ENCODE results near the gene PDZD7. TPM values are rescaled to one million over a fixed set of nuclear protein-coding genes. Genes with fewer than 3 reads are reported as not detected.
A peak's percentile ranks its signal among the peaks of the same experiment; 100 is the strongest.

Gene PDZD7
- under 1 TPM; under 0.01 to 0.75 (median 0.39) TPM for total RNA-seq

DNA sequence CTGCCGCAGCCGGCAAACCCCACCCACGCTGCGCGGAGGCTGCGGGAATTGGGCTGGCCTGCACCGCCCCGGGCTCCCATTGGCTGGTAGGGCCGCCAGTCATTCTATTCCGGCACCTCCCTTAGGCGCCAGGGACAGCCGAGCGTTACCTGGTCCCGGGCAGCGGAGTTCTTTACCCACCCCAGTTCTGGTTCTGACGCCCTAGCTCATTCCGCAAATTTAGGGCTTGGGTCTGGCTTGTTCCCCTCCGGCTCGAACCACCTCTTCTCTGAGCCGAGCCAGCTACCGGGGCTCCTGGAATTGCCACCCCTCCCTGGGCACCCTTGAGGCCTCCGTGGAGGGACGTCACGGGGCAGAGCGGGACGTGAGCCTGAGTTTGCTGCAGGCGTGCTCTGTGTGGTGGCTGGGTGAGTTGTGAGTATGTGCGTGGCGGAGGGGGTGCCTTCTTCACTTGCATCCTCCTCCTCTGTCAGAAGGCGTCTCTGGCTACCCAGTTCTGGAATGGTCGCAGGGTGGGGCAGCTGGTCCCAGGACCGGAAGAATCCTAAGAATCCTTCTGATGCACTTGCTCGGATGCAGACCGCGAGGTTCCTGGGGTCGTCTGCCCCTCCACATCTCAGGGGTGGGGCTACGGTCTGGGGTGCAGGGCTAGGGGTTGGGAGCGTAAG is at the start of gene PDZD7, which contains the start of gene SFXN3:
TSS of gene PDZD7 (minus strand) at position 2 of the 668 bp plus-strand sequence. CDS start 910 bp downstream, outside the sequence.
TSS of gene SFXN3 (plus strand) at position 107 of the 668 bp plus-strand sequence. CDS start 3,461 bp downstream, outside the sequence.
- peaks cover 11 to 19% (median 19%) of the 10 kb centered on the region in 4 donors for H3K36me3 ChIP-seq
- peak within 1 kb of the TSS; percentile 74 to 85 (median 80) for H3K4me3 ChIP-seq
- H3K27ac ChIP-seq (replicated peaks in 1 of 4) = peak within 1 kb of the TSS; percentile 94 to 99 (median 96)
- WGBS = 0% methylated on average over 17 of the region's 38 CpGs
- DNase-seq (ENCODE audit: extremely low spot score) = peak; percentile 98
- TF ChIP-seq POLR2AphosphoS5 (IDR thresholded peaks at IDR 0.05) (peak; percentile 83 to 93), POLR2A (IDR thresholded peaks at IDR 0.05; ENCODE audit: low read depth) (peak; percentile 23)
- TF ChIP-seq, protein P1, sequence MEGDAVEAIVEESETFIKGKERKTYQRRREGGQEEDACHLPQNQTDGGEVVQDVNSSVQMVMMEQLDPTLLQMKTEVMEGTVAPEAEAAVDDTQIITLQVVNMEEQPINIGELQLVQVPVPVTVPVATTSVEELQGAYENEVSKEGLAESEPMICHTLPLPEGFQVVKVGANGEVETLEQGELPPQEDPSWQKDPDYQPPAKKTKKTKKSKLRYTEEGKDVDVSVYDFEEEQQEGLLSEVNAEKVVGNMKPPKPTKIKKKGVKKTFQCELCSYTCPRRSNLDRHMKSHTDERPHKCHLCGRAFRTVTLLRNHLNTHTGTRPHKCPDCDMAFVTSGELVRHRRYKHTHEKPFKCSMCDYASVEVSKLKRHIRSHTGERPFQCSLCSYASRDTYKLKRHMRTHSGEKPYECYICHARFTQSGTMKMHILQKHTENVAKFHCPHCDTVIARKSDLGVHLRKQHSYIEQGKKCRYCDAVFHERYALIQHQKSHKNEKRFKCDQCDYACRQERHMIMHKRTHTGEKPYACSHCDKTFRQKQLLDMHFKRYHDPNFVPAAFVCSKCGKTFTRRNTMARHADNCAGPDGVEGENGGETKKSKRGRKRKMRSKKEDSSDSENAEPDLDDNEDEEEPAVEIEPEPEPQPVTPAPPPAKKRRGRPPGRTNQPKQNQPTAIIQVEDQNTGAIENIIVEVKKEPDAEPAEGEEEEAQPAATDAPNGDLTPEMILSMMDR (IDR thresholded peaks at IDR 0.05) = no peak
- no peaks in the 10 kb centered on the region for H3K27me3 ChIP-seq
- H3K4me1 ChIP-seq = peaks cover 23 to 37% (median 31%) of the 10 kb centered on the region in 4 donors
- no peaks in the 10 kb centered on the region for H3K9me3 ChIP-seq
- intact Hi-C loops (cut with DNase I) = no loop called here

DNA sequence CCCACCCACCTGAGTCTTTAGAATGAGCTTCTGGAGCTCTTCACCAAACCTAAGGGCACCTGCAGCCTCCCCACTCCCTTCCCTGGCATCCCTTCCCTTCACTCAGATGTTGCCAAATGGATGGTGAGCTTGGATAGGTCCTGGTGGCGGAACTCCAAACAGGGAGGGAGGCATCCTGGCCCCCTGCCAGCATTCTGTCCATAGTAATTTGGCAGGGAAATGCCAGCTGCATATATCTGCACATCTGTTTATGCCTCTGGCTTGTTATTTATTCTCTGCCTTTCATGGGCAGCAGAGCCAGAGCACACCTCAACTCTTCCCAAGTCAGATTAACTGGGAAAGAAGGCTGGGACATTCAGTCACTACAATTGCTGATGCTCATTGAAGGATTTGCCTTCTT is 48.9 kb upstream of the PDZD7 start:
- no peaks in the 10 kb centered on the region for H3K36me3 ChIP-seq
- TF ChIP-seq POLR2A (IDR thresholded peaks at IDR 0.05; ENCODE audit: low read depth) (no peak), EP300 (IDR thresholded peaks at IDR 0.05) (no peak), POLR2AphosphoS5 (IDR thresholded peaks at IDR 0.05) (no peak)
- TF ChIP-seq, protein P1 (IDR thresholded peaks at IDR 0.05) = no peak
- H3K27me3 ChIP-seq = peaks cover 0 to 83% (median 0%) of the 10 kb centered on the region in 4 donors
- no peak for DNase-seq (ENCODE audit: extremely low spot score)
- intact Hi-C loops (cut with DNase I) = no loop called here
- no peaks in the 10 kb centered on the region for H3K4me1 ChIP-seq
- H3K4me3 ChIP-seq = no peak overlapping the region
- 81% methylated on average over 1 of the region's 1 CpG for WGBS
- no peaks in the 10 kb centered on the region for H3K9me3 ChIP-seq
- H3K27ac ChIP-seq (replicated peaks in 1 of 4) = no peak overlapping the region

DNA sequence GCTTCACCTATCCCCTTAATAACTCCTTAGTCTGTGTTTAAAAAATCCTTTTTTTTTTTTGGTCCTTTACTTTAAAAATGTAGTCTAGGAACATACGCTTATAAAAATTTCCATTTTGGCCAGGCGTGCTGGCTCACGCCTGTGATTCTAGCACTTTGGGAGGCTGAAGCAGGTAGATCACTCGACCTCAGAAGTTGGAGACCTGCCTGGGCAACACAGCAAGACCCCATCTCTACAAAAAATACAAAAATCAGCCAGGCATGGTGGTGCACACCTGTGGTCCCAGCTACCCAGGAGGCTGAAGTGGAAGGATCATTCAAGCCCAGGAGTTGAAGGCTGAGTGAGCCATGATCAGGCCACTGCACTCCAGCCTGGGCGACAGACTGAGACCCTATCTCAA is 45.7 kb upstream of the PDZD7 start:
- Histone ChIP-seq H3K36me3 (no peaks in the 10 kb centered on the region), H3K4me3 (no peak overlapping the region), H3K27me3 (peaks cover 0 to 87% (median 12%) of the 10 kb centered on the region in 4 donors), H3K9me3 (no peaks in the 10 kb centered on the region), H3K27ac (replicated peaks in 1 of 4) (no peak overlapping the region), H3K4me1 (no peaks in the 10 kb centered on the region)
- TF ChIP-seq POLR2AphosphoS5 (IDR thresholded peaks at IDR 0.05) = no peak
- TF ChIP-seq, protein P1 (IDR thresholded peaks at IDR 0.05) = no peak
- no peak for TF ChIP-seq EP300 (IDR thresholded peaks at IDR 0.05)
- TF ChIP-seq POLR2A (IDR thresholded peaks at IDR 0.05; ENCODE audit: low read depth) = no peak
- WGBS = 78% methylated on average over 5 of the region's 5 CpGs
- intact Hi-C loops (cut with DNase I) = no loop called here
- DNase-seq (ENCODE audit: extremely low spot score) = no peak

DNA sequence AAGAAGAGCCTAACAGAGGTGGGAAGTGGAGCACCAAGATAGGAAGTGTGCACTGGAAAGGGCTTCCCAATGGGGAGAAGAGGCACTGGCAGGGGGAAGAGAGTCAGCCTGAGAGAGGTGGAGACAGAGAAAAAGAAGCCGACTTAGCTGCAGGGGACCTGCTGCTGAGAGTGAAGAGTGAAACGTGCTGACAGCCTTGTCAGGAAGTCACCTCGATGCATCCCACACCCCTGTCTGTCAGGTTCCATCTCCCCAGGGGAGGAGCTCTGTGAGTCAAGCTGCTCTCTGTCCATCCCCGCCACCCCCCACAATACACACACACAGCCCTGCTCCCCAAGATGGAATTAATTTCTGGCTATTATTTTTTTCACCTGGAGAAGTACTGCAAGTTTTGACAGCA is 44.8 kb upstream of the PDZD7 start:
- DNase-seq (ENCODE audit: extremely low spot score) = no peak
- TF ChIP-seq POLR2AphosphoS5 (IDR thresholded peaks at IDR 0.05) (no peak), EP300 (IDR thresholded peaks at IDR 0.05) (no peak), POLR2A (IDR thresholded peaks at IDR 0.05; ENCODE audit: low read depth) (no peak)
- TF ChIP-seq, protein P1 (IDR thresholded peaks at IDR 0.05) = no peak
- 8% methylated on average over 4 of the region's 4 CpGs for WGBS
- Histone ChIP-seq H3K4me3 (no peak overlapping the region), H3K36me3 (no peaks in the 10 kb centered on the region), H3K9me3 (no peaks in the 10 kb centered on the region), H3K4me1 (no peaks in the 10 kb centered on the region), H3K27ac (replicated peaks in 1 of 4) (no peak overlapping the region), H3K27me3 (peaks cover 0 to 84% (median 12%) of the 10 kb centered on the region in 4 donors)
- intact Hi-C loops (cut with DNase I) = no loop called here

Measured in esophagus muscularis mucosa (tissue), 4 donors.